HepG2 (cell line): Measurements from ENCODE around the gene SNX18. TPM values are rescaled to one million over a fixed set of nuclear protein-coding genes. Genes with fewer than 3 reads are reported as not detected.

Source experiments
- ARNT2 ChIP-seq: sonication (generic); formaldehyde crosslinking; IDR thresholded peaks from 2 replicates; pipeline ENCODE4 v1.8.0; 2022; ENCODE audit warnings: mild to moderate bottlenecking, low read depth, missing genetic modification reagents, moderate library complexity
- MBD4 ChIP-seq: IDR thresholded peaks from 2 replicates; pipeline ENCODE4 v1.6.1; 2012; ENCODE audit warnings: low read length, inconsistent platforms, borderline replicate concordance
- MIER2 ChIP-seq: IDR thresholded peaks from 2 replicates; pipeline ENCODE4 v1.6.1; 2016; ENCODE audit warnings: missing biosample characterization, missing genetic modification reagents
- MXI1 ChIP-seq: IDR thresholded peaks from 3 replicates; pipeline ENCODE4 v1.6.1; 2012; ENCODE audit warnings: low read depth, low read length, inconsistent platforms, borderline replicate concordance
- PRMT3 ChIP-seq: sonication (generic); formaldehyde crosslinking; IDR thresholded peaks from 2 replicates; pipeline ENCODE4 v1.8.1; 2022; ENCODE audit warnings: low read depth, mild to moderate bottlenecking, moderate library complexity, missing genetic modification reagents, borderline replicate concordance
- REL ChIP-seq: sonication (generic); formaldehyde crosslinking; conservative IDR thresholded peaks from 2 replicates; pipeline ENCODE4 v1.8.0; 2022; ENCODE audit warnings: mild to moderate bottlenecking, missing genetic modification reagents, moderate library complexity
- SAFB2 ChIP-seq: sonication (generic); formaldehyde crosslinking; IDR thresholded peaks from 2 replicates; pipeline ENCODE4 v1.5.1; 2020; ENCODE audit warnings: missing genetic modification reagents, low read depth, mild to moderate bottlenecking, borderline replicate concordance
- SNAPC4 ChIP-seq: sonication (generic); formaldehyde crosslinking; IDR thresholded peaks from 2 replicates; pipeline ENCODE4 v1.4.0; 2020; ENCODE audit warnings: mild to moderate bottlenecking, missing genetic modification reagents
- SOX13 ChIP-seq, 3 experiments: fragments of 450-650 bp in 1 of 3; sonication (generic) in 1 of 3; formaldehyde crosslinking in 1 of 3; IDR thresholded peaks in 2 of 3; conservative IDR thresholded peaks in 1 of 3; 2 replicates each; pipeline versions ENCODE4 v1.5.0 to v1.6.1; 2016 to 2020; ENCODE audit warnings: antibody characterized with exemption in 1 of 3, mild to moderate bottlenecking in 1 of 3, missing compliant biosample characterization in 1 of 3, missing genetic modification reagents in 1 of 3, moderate library complexity in 1 of 3
- ZNF460 ChIP-seq: sonication (generic); formaldehyde crosslinking; IDR thresholded peaks from 2 replicates; pipeline ENCODE4 v1.5.1; 2020; ENCODE audit warnings: missing genetic modification reagents, mild to moderate bottlenecking, borderline replicate concordance
- ZNF496 ChIP-seq: sonication (generic); formaldehyde crosslinking; IDR thresholded peaks from 2 replicates; pipeline ENCODE4 v1.8.1; 2023; ENCODE audit warnings: mild to moderate bottlenecking, moderate library complexity, missing genetic modification reagents; ENCODE audit not compliant: insufficient replicate concordance
- polyA plus RNA-seq, 8 experiments: library from polyadenylated mRNA; depleted of rRNA in 3 of 8; stranded (reverse) in 7 of 8; unstranded in 1 of 8; fragments of >200 nt; fragmentation: Illumina TruSeq in 4 of 8; extraction: Trizol in 4 of 8; gene quantifications; 2 replicates each; pipeline versions ENCODE4 v1.2.1 to v1.2.3, GENCODE V29; 2011 to 2016; ENCODE audit warnings: low read depth in 4 of 8, missing spikeins in 1 of 8, mixed read lengths in 1 of 8; ENCODE audit not compliant: insufficient read depth in 1 of 8
- total RNA-seq, 5 experiments: library from RNA; depleted of rRNA; stranded (reverse); fragments of >200 nt; fragmentation: Illumina TruSeq; extraction: Trizol; gene quantifications; 2 replicates each; pipeline ENCODE4 v1.2.3, GENCODE V29; 2016; ENCODE audit warnings: low read depth in 1 of 5

Gene SNX18
- total and polyA plus RNA-seq, 2 of the 13 experiments (the other 11 are each of a cell fraction or from before 2014, with no cell fraction given) = 2.3 to 6.2 TPM

- TF ChIP-seq ZNF496 (CRISPR knock-in tag) = no peak
- no peak for TF ChIP-seq SNAPC4
- TF ChIP-seq SAFB2 (CRISPR knock-in tag) = no peak
- no peak for TF ChIP-seq PRMT3 (CRISPR knock-in tag)
- no peak for TF ChIP-seq MBD4
- no peak for TF ChIP-seq ZNF460 (CRISPR knock-in tag)
- TF ChIP-seq ARNT2 = no peak
- no peak for TF ChIP-seq MIER2
- no peak for TF ChIP-seq SOX13 (IDR thresholded peaks at IDR 0.05)
- no peak for TF ChIP-seq SOX13 (CRISPR knock-in tag; conservative IDR thresholded peaks at IDR 0.05 in 1 of 2, IDR thresholded peaks at IDR 0.05 in 1 of 2)
- TF ChIP-seq MXI1 = no peak
- TF ChIP-seq REL (CRISPR knock-in tag) = no peak
Measured at GRCh38 chr5:54525261-54525660, 7.7 kb downstream of the SNX18 start (continued).
